DND-41 (cell line): ENCODE data around the gene WDHD1.
"Not testable (repeated sequence)": the region's sequence is repeated elsewhere in the genome, so short reads cannot be mapped to it uniquely, and the experiment has no call there.

ENCODE experiments used
- ATAC-seq: fragments of 200-7000 bp; cut with Tn5 transposase; 3 replicates; pipeline ENCODE4 v1.9.1; 2021; ENCODE audit warnings: low read depth; ENCODE audit not compliant: insufficient read depth
- DNase-seq: peaks from one replicate; pipeline ENCODE4 v3.0.0-alpha.2; 2020
- H2AFZ ChIP-seq: 2 replicates; pipeline ENCODE4 v1.6.0; 2012; ENCODE audit warnings: low read depth, low read length
- H3K27ac ChIP-seq: 2 replicates; pipeline ENCODE4 v1.5.1; 2012; ENCODE audit warnings: low read length, inconsistent platforms
- H3K27me3 ChIP-seq: fragments of 200-600 bp; sonication (generic); 2 replicates; pipeline ENCODE4 v1.6.0; 2012; ENCODE audit warnings: low read length, mild to moderate bottlenecking, inconsistent platforms; ENCODE audit not compliant: insufficient read depth, poor library complexity
- H3K36me3 ChIP-seq: 2 replicates; pipeline ENCODE4 v1.5.1; 2012; ENCODE audit warnings: low read length, inconsistent platforms; ENCODE audit not compliant: insufficient read depth
- H3K4me1 ChIP-seq: 2 replicates; pipeline ENCODE4 v1.5.1; 2012; ENCODE audit warnings: mild to moderate bottlenecking, low read length; ENCODE audit not compliant: insufficient read depth
- H3K4me2 ChIP-seq: 2 replicates; pipeline ENCODE4 v1.6.0; 2012; ENCODE audit warnings: mild to moderate bottlenecking, moderate library complexity, low read length, inconsistent platforms; ENCODE audit not compliant: insufficient read depth
- H3K4me3 ChIP-seq, 2 experiments: fragments of 200-600 bp in 1 of 2; shearing (Covaris generic) in 1 of 2; 2 replicates each; pipeline ENCODE4 v1.5.1; 2012 to 2016; ENCODE audit warnings: inconsistent platforms in 2 of 2, low read length in 2 of 2, mild to moderate bottlenecking in 2 of 2, low read depth in 1 of 2, moderate library complexity in 1 of 2
- H3K79me2 ChIP-seq: 2 replicates; pipeline ENCODE4 v1.6.0; 2012; ENCODE audit warnings: low read length, inconsistent platforms; ENCODE audit not compliant: insufficient read depth
- H3K9ac ChIP-seq: 2 replicates; pipeline ENCODE4 v1.6.0; 2012; ENCODE audit warnings: low read depth, mild to moderate bottlenecking, inconsistent platforms, low read length, moderate library complexity
- H3K9me3 ChIP-seq: 2 replicates; pipeline ENCODE4 v1.5.1; 2012; ENCODE audit warnings: low read length, moderate library complexity, mild to moderate bottlenecking, inconsistent platforms; ENCODE audit not compliant: insufficient read depth, severe bottlenecking
- H4K20me1 ChIP-seq: 2 replicates; pipeline ENCODE4 v1.6.0; 2012; ENCODE audit warnings: low read length; ENCODE audit not compliant: insufficient read depth
- CTCF ChIP-seq: IDR thresholded peaks from 2 replicates; pipeline ENCODE4 v1.5.1; 2012; ENCODE audit warnings: borderline replicate concordance, low read length, moderate library complexity, mild to moderate bottlenecking; ENCODE audit not compliant: poor library complexity, severe bottlenecking; ENCODE audit errors: extremely low read depth
- EZH2 ChIP-seq: IDR thresholded peaks from 3 replicates; pipeline ENCODE4 v1.6.1; 2012; ENCODE audit warnings: borderline replicate concordance, low read depth, mild to moderate bottlenecking, moderate library complexity, low read length, inconsistent platforms; ENCODE audit not compliant: severe bottlenecking

WDHD1 gene

GRCh38 chr14:54967496-54967895, 59.4 kb downstream of the WDHD1 start:
- Histone ChIP-seq H3K9ac (no peak overlapping the region), H3K4me2 (no peak overlapping the region), H3K27me3 (no peaks in the 10 kb centered on the region), H3K4me1 (no peaks in the 10 kb centered on the region), H3K27ac (no peak overlapping the region), H3K36me3 (peaks cover 62% of the 10 kb centered on the region), H4K20me1 (no peaks in the 10 kb centered on the region; the same call in 1 of the 2 replicates), H3K4me3 (no peak overlapping the region), H3K79me2 (peaks cover 15% of the 10 kb centered on the region; the same call in 1 of the 2 replicates), H2AFZ (no peak overlapping the region), H3K9me3 (no peaks in the 10 kb centered on the region)
- no peak for DNase-seq
- no peak for ATAC-seq
- TF ChIP-seq EZH2 (no peak), CTCF (no peak)

GRCh38 chr14:54955143-54955542, 71.8 kb downstream of the WDHD1 start:
- Histone ChIP-seq H3K4me2 (no peak overlapping the region), H3K27me3 (no peaks in the 10 kb centered on the region)
- no peak for TF ChIP-seq CTCF

GRCh38 chr14:54953609-54954008, 73.3 kb downstream of the WDHD1 start:
- H3K36me3 ChIP-seq = peaks cover 57% of the 10 kb centered on the region
- H3K9ac ChIP-seq, ATAC-seq, H3K9me3 ChIP-seq, H3K4me2 ChIP-seq, H3K4me1 ChIP-seq, H3K79me2 ChIP-seq, H3K27me3 ChIP-seq, H2AFZ ChIP-seq, H4K20me1 ChIP-seq, H3K27ac ChIP-seq, DNase-seq, H3K4me3 ChIP-seq: not testable (repeated sequence)

More at GRCh38 chr14:54955143-54955542, 71.8 kb downstream of the WDHD1 start:
- no peak overlapping the region for H2AFZ ChIP-seq
- H3K4me1 ChIP-seq = no peaks in the 10 kb centered on the region
- H3K9ac ChIP-seq = no peak overlapping the region
- DNase-seq (no peak), ATAC-seq (no peak)
- H4K20me1 ChIP-seq = no peaks in the 10 kb centered on the region
- no peaks in the 10 kb centered on the region for H3K79me2 ChIP-seq
- no peak overlapping the region for H3K4me3 ChIP-seq
- peaks cover 58% of the 10 kb centered on the region for H3K36me3 ChIP-seq
- no peak overlapping the region for H3K27ac ChIP-seq
- H3K9me3 ChIP-seq = no peaks in the 10 kb centered on the region

GRCh38 chr14:54952803-54953202, 74.1 kb downstream of the WDHD1 start:
- H3K27me3 ChIP-seq, H4K20me1 ChIP-seq, H3K4me2 ChIP-seq, H2AFZ ChIP-seq, H3K4me3 ChIP-seq, DNase-seq, H3K9ac ChIP-seq, H3K9me3 ChIP-seq, H3K4me1 ChIP-seq, H3K27ac ChIP-seq, ATAC-seq, H3K79me2 ChIP-seq: not testable (repeated sequence)
- peaks cover 58% of the 10 kb centered on the region for H3K36me3 ChIP-seq
